Glutamatergic neuron (in vitro differentiated cells): Measurements from ENCODE around the gene PPP3R2. TPM values are rescaled to one million over a fixed set of nuclear protein-coding genes. Genes with fewer than 3 reads are reported as not detected.

Experiments
- total RNA-seq: library from RNA; stranded (reverse); fragmentation: NEBNext Ultra II Directional; extraction: Animal tissue kit (Norgen Biotek cat#: 25700); gene quantifications from one replicate; pipeline ENCODE4 v1.2.1, GENCODE V29; 2021; ENCODE audit not compliant: unreplicated experiment

Gene PPP3R2
- total RNA-seq, 1 donor from 2014 or later, result not detected

Other genes starting within 250 kb of the PPP3R2 start
- gene BAAT, start 210.0 kb downstream of the PPP3R2 start, total RNA-seq, result 0.54 TPM
- 15.4 TPM for gene MRPL50, start 196.4 kb downstream of the PPP3R2 start, total RNA-seq
- gene ZNF189, start 196.1 kb downstream of the PPP3R2 start, total RNA-seq, result 30.1 TPM
- gene ALDOB, start 159.2 kb downstream of the PPP3R2 start, total RNA-seq, result not detected
- gene RNF20, start 61.1 kb downstream of the PPP3R2 start, total RNA-seq, result 65.5 TPM
- 0.15 TPM for gene GRIN3A, start 143.7 kb upstream of the PPP3R2 start, total RNA-seq